DOHH2 (cell line): ENCODE results near the gene SLC6A19.

Source experiments
- H3F3A ChIP-seq: fragments of 200-600 bp; sonication (generic), shearing (Covaris generic); 2 replicates; pipeline ENCODE4 v1.6.0; 2016; ENCODE audit warnings: antibody characterized with exemption, mild to moderate bottlenecking; ENCODE audit not compliant: control insufficient read depth, insufficient read depth
- H3K27ac ChIP-seq: fragments of 200-600 bp; sonication (generic); 2 replicates; pipeline ENCODE4 v1.5.1; 2014; ENCODE audit warnings: low read depth, mild to moderate bottlenecking, low read length, moderate library complexity
- H3K27me3 ChIP-seq: fragments of 200-600 bp; sonication (generic); 2 replicates; pipeline ENCODE4 v1.6.1; 2014; ENCODE audit warnings: mild to moderate bottlenecking, low read length, mixed read lengths; ENCODE audit not compliant: control insufficient read depth
- H3K36me3 ChIP-seq: fragments of 200-600 bp; sonication (generic); 2 replicates; pipeline ENCODE4 v1.6.1; 2014; ENCODE audit warnings: mild to moderate bottlenecking, low read length, moderate library complexity, mixed read lengths; ENCODE audit not compliant: control insufficient read depth
- H3K4me1 ChIP-seq: fragments of 200-600 bp; sonication (generic); 2 replicates; pipeline ENCODE4 v1.6.1; 2014; ENCODE audit warnings: mild to moderate bottlenecking, low read length, mixed read lengths; ENCODE audit not compliant: control insufficient read depth
- H3K4me2 ChIP-seq: fragments of 200-600 bp; sonication (generic); 2 replicates; pipeline ENCODE4 v1.6.0; 2014; ENCODE audit warnings: mild to moderate bottlenecking, low read length, moderate library complexity
- H3K4me3 ChIP-seq: fragments of 200-600 bp; sonication (generic); 2 replicates; pipeline ENCODE4 v1.5.1; 2014; ENCODE audit warnings: mild to moderate bottlenecking, low read length, mixed read lengths
- H3K79me2 ChIP-seq: fragments of 200-600 bp; sonication (generic); 2 replicates; pipeline ENCODE4 v1.6.1; 2014; ENCODE audit warnings: mild to moderate bottlenecking, low read length, mixed read lengths; ENCODE audit not compliant: control insufficient read depth
- H3K9me2 ChIP-seq: fragments of 200-600 bp; sonication (generic); replicated peaks from 2 replicates; pipeline ENCODE4 v1.6.1; 2014; ENCODE audit warnings: mild to moderate bottlenecking, low read length, mixed read lengths; ENCODE audit not compliant: control insufficient read depth
- H3K9me3 ChIP-seq: fragments of 200-600 bp; sonication (generic); 2 replicates; pipeline ENCODE4 v1.6.1; 2014; ENCODE audit warnings: antibody characterized with exemption, low read length, mixed read lengths; ENCODE audit not compliant: control insufficient read depth, insufficient read depth
- H4K20me1 ChIP-seq: fragments of 200-600 bp; sonication (generic); 2 replicates; pipeline ENCODE4 v1.6.0; 2014; ENCODE audit warnings: low read depth, mild to moderate bottlenecking, antibody characterized with exemption, low read length, moderate library complexity; ENCODE audit not compliant: control insufficient read depth, insufficient read depth
- EZH2phosphoT487 ChIP-seq: fragments of 200-600 bp; sonication (generic); IDR thresholded peaks from 2 replicates; pipeline ENCODE4 v1.6.1; 2017; ENCODE audit warnings: borderline replicate concordance, mild to moderate bottlenecking, antibody characterized with exemption, low read length, moderate library complexity, mixed read lengths
- TF ChIP-seq, protein P1 (sequence below): fragments of 200-600 bp; sonication (generic); IDR thresholded peaks from one replicate; pipeline ENCODE4 v1.5.1; 2014; ENCODE audit warnings: antibody characterized with exemption, mild to moderate bottlenecking, low read depth, low read length; ENCODE audit not compliant: poor library complexity, severe bottlenecking

The SLC6A19 gene

GRCh38 chr5:1256776-1257175, 55.4 kb downstream of the SLC6A19 start:
- H4K20me1 ChIP-seq, result no peaks in the 10 kb centered on the region
- TF ChIP-seq, protein P1, sequence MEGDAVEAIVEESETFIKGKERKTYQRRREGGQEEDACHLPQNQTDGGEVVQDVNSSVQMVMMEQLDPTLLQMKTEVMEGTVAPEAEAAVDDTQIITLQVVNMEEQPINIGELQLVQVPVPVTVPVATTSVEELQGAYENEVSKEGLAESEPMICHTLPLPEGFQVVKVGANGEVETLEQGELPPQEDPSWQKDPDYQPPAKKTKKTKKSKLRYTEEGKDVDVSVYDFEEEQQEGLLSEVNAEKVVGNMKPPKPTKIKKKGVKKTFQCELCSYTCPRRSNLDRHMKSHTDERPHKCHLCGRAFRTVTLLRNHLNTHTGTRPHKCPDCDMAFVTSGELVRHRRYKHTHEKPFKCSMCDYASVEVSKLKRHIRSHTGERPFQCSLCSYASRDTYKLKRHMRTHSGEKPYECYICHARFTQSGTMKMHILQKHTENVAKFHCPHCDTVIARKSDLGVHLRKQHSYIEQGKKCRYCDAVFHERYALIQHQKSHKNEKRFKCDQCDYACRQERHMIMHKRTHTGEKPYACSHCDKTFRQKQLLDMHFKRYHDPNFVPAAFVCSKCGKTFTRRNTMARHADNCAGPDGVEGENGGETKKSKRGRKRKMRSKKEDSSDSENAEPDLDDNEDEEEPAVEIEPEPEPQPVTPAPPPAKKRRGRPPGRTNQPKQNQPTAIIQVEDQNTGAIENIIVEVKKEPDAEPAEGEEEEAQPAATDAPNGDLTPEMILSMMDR, result no peak
- TF ChIP-seq EZH2phosphoT487, result no peak

GRCh38 chr5:1257363-1257762, 56.0 kb downstream of the SLC6A19 start:
- no peak overlapping the region for H3K4me2 ChIP-seq
- H4K20me1 ChIP-seq, result no peaks in the 10 kb centered on the region
- no peaks in the 10 kb centered on the region for H3K9me3 ChIP-seq
- no peaks in the 10 kb centered on the region for H3K4me1 ChIP-seq
- H3K27ac ChIP-seq, result no peak overlapping the region
- no peaks in the 10 kb centered on the region for H3K27me3 ChIP-seq
- H3K79me2 ChIP-seq, result no peaks in the 10 kb centered on the region
- H3K4me3 ChIP-seq, result no peak overlapping the region
- H3F3A ChIP-seq, result no peaks in the 10 kb centered on the region
- TF ChIP-seq, protein P1, result no peak
- TF ChIP-seq EZH2phosphoT487, result no peak
- no peaks in the 10 kb centered on the region for H3K9me2 ChIP-seq
- peaks cover 19% of the 10 kb centered on the region for H3K36me3 ChIP-seq

More at GRCh38 chr5:1256776-1257175, 55.4 kb downstream of the SLC6A19 start:
- Histone ChIP-seq H3K36me3 (peaks cover 13% of the 10 kb centered on the region; the same call in 1 of the 2 replicates), H3K4me2 (no peak overlapping the region), H3K27ac (no peak overlapping the region), H3K9me3 (no peaks in the 10 kb centered on the region), H3K4me1 (no peaks in the 10 kb centered on the region), H3K4me3 (no peak overlapping the region), H3K27me3 (no peaks in the 10 kb centered on the region), H3F3A (no peaks in the 10 kb centered on the region), H3K79me2 (no peaks in the 10 kb centered on the region), H3K9me2 (no peaks in the 10 kb centered on the region)

- no peaks in the 10 kb centered on the region for H3K4me1 ChIP-seq
- no peak overlapping the region for H3K4me3 ChIP-seq
- H3K27me3 ChIP-seq, result no peaks in the 10 kb centered on the region
- no peak overlapping the region for H3K4me2 ChIP-seq
- H3K9me3 ChIP-seq, result no peaks in the 10 kb centered on the region
- H3K27ac ChIP-seq, result no peak overlapping the region
- H3K36me3 ChIP-seq, result peaks cover 23% of the 10 kb centered on the region
- H4K20me1 ChIP-seq, result no peaks in the 10 kb centered on the region
- H3K9me2 ChIP-seq, result no peaks in the 10 kb centered on the region
- H3K79me2 ChIP-seq, result no peaks in the 10 kb centered on the region
- no peak for TF ChIP-seq EZH2phosphoT487
- TF ChIP-seq, protein P1, result no peak
- no peaks in the 10 kb centered on the region for H3F3A ChIP-seq
Measured at GRCh38 chr5:1257841-1258240, 56.4 kb downstream of the SLC6A19 start.
